Calu3 (cell line): ENCODE data around the gene BCL10. TPM values are rescaled to one million over a fixed set of nuclear protein-coding genes. Genes with fewer than 3 reads are reported as not detected.

Source experiments
- BruUV-seq: library from RNA; stranded (reverse); fragments of 400-500 nt; replicated peaks from 2 replicates; lab custom pipeline; 2021; lab: Mats Ljungman, UMichigan
- CTCF ChIA-PET: fragments of 300-600 bp; sonication (Branson Sonifier 250); formaldehyde crosslinking; loops from one replicate; lab custom pipeline; 2022; ENCODE audit warnings: antibody characterized with exemption; lab: Charles Lee
- DNase-seq: peaks from one replicate; pipeline ENCODE4 v3.0.0; 2022
- H3K27ac Mint-ChIP-seq: one replicate; pipeline ENCODE4 v1.8.0; 2022; ENCODE audit warnings: mixed read lengths; ENCODE audit not compliant: unreplicated experiment
- H3K27me3 Mint-ChIP-seq: one replicate; pipeline ENCODE4 v1.8.0; 2022; ENCODE audit warnings: mixed read lengths; ENCODE audit not compliant: unreplicated experiment
- H3K36me3 Mint-ChIP-seq: one replicate; pipeline ENCODE4 v1.8.0; 2022; ENCODE audit warnings: mild to moderate bottlenecking, moderate library complexity, mixed read lengths; ENCODE audit not compliant: insufficient read depth, unreplicated experiment
- H3K4me1 Mint-ChIP-seq: one replicate; pipeline ENCODE4 v1.8.0; 2022; ENCODE audit warnings: mild to moderate bottlenecking, low read depth, mixed read lengths; ENCODE audit not compliant: unreplicated experiment
- H3K4me3 Mint-ChIP-seq: one replicate; pipeline ENCODE4 v1.8.0; 2022; ENCODE audit warnings: mild to moderate bottlenecking, low read depth, moderate library complexity, mixed read lengths; ENCODE audit not compliant: unreplicated experiment
- H3K9me3 Mint-ChIP-seq: one replicate; pipeline ENCODE4 v1.8.0; 2022; ENCODE audit warnings: low read depth, mixed read lengths; ENCODE audit not compliant: unreplicated experiment
- intact Hi-C: fragments of 100-400 bp; cut with micrococcal nuclease; formaldehyde crosslinking; loops from one replicate; pipeline ENCODE4 v1.10.0; 2022; ENCODE audit not compliant: unreplicated experiment
- total RNA-seq: library from RNA; stranded (reverse); gene quantifications from 2 replicates; pipeline ENCODE4 v1.2.3, GENCODE V29; 2022
- TF ChIP-seq, protein P1 (sequence below): fragments of 200-600 bp; IDR thresholded peaks from one replicate; pipeline ENCODE4 v1.8.0; 2022; ENCODE audit warnings: antibody characterized with exemption; ENCODE audit not compliant: unreplicated experiment

BCL10 gene
- total RNA-seq, 1 experiment from 2014 or later: 57.7 TPM

DNA sequence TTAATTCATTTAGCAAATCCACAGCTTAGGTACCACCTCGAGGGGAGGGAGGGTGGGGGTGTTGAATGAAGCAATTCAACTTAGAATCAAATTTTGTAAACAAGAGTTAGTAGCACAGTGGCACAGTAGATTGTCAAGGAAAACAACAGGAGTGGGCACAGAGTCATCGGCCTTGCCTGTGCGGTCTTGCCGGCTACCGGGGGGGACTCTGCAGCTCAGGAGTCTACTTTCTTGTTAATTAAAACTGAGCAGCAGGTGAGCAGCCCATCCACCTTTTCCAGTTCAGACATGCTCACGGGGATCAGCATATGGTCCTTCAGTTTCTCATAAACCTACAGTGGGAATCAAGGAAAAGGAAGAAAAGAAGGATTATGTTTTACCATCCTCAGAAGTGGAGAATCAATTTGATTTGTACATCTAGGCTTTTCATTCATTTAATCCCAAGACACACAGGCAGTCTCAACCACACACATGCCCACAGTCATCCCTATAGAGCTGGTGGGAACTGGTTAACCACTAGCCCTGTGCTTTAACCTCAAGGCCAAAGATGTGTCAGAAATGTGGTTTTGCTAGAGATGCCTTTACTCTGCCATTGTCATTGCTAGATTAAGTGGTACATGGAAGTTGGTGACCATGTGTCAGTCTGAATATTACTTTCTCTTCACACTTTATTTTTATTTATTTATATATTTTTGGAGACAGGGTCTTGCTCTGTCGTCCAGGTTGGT is 45.0 kb upstream of the BCL10 start:
- peaks cover 31% of the 10 kb centered on the region for H3K36me3 Mint-ChIP-seq
- no peak overlapping the region for H3K27ac Mint-ChIP-seq
- no peaks in the 10 kb centered on the region for H3K9me3 Mint-ChIP-seq
- H3K27me3 Mint-ChIP-seq: no peaks in the 10 kb centered on the region
- no peak for DNase-seq
- BruUV-seq: no TSS peak
- intact Hi-C loops: no loop called here
- CTCF ChIA-PET: interaction anchor here (0.6 to 1.0 kb wide), 3 partner anchors 23 to 377 kb away, joined by 3 to 7 read pairs (median 5); no protein-coding TSS in a partner anchor
- peaks cover 61% of the 10 kb centered on the region for H3K4me1 Mint-ChIP-seq
- no peak overlapping the region for H3K4me3 Mint-ChIP-seq
- TF ChIP-seq, protein P1, sequence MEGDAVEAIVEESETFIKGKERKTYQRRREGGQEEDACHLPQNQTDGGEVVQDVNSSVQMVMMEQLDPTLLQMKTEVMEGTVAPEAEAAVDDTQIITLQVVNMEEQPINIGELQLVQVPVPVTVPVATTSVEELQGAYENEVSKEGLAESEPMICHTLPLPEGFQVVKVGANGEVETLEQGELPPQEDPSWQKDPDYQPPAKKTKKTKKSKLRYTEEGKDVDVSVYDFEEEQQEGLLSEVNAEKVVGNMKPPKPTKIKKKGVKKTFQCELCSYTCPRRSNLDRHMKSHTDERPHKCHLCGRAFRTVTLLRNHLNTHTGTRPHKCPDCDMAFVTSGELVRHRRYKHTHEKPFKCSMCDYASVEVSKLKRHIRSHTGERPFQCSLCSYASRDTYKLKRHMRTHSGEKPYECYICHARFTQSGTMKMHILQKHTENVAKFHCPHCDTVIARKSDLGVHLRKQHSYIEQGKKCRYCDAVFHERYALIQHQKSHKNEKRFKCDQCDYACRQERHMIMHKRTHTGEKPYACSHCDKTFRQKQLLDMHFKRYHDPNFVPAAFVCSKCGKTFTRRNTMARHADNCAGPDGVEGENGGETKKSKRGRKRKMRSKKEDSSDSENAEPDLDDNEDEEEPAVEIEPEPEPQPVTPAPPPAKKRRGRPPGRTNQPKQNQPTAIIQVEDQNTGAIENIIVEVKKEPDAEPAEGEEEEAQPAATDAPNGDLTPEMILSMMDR: no peak

DNA sequence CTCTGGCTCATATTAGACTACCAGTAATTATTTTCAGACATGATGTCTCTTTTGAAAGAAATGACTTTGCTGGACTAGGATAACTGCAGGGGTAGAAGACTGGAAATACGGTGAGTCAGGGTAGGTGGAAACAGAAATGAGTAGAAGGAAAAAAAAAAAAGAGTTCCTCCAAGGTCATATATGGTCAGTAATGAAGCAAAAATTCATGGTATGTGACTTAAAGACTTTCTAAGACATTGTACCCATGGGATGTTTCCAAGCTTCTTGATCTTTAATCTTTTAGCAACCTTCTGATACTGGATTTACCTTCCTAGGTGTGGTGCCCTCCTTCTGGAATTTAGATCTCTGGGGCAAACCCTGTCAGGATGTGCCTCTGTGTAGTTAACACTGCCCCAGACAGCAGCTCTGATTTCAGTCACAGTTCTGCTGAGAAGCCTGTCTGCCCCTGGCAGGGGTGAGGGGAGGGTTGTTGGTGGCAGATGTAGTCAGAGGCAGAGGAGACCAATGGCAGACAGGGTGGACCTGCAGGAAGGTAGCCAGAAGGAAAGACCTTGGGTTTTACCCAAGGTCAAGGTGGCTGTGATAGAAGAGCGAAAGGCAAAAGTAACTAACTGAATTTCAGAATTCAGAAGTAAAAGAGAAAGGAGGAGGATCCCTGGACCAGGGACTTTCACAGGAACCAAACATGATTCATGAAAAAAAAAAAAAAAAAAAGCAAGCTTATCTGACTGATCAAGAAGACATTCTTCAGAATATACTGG is 44.1 kb upstream of the BCL10 start:
- CTCF ChIA-PET: interaction anchor here (0.6 to 1.0 kb wide), 4 partner anchors 18 to 376 kb away, joined by 3 to 7 read pairs (median 4); no protein-coding TSS in a partner anchor
- H3K4me3 Mint-ChIP-seq: peak overlapping the region; percentile 4
- no peaks in the 10 kb centered on the region for H3K27me3 Mint-ChIP-seq
- peak overlapping the region; percentile 48 for H3K27ac Mint-ChIP-seq
- DNase-seq: no peak
- H3K36me3 Mint-ChIP-seq: peaks cover 27% of the 10 kb centered on the region
- TF ChIP-seq, protein P1: no peak
- H3K9me3 Mint-ChIP-seq: no peaks in the 10 kb centered on the region
- no TSS peak for BruUV-seq
- H3K4me1 Mint-ChIP-seq: peaks cover 52% of the 10 kb centered on the region
- intact Hi-C loops: no loop called here

DNA sequence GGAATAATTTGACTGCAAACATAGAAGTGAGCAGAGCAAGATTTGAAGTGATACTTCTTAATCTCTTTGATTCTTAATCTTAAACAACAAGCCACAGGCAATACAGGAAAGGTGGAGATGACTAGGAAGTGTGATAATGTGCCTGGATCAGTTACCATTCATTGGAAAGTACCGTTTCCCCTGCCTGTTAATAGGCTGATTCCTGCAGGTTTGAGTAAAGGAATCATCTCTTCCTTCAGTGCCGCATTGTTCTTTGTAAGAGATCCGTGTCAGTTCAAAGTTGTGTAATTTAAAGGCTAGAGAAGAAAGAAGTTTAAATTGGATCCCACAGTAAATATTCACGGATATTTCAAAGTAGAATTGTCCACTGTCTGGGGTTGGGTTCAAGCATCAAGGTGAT is 43.5 kb upstream of the BCL10 start:
- H3K9me3 Mint-ChIP-seq: no peaks in the 10 kb centered on the region
- intact Hi-C loops: no loop called here
- peak overlapping the region; percentile 48 for H3K27ac Mint-ChIP-seq
- H3K4me1 Mint-ChIP-seq: peaks cover 48% of the 10 kb centered on the region
- no TSS peak for BruUV-seq
- peaks cover 27% of the 10 kb centered on the region for H3K36me3 Mint-ChIP-seq
- DNase-seq: no peak
- TF ChIP-seq, protein P1: no peak
- CTCF ChIA-PET: interaction anchor here (0.8 kb wide), 1 partner anchor 18 kb away, joined by 4 read pairs; no protein-coding TSS in a partner anchor
- no peaks in the 10 kb centered on the region for H3K27me3 Mint-ChIP-seq
- no peak overlapping the region for H3K4me3 Mint-ChIP-seq

- no peak for DNase-seq
- TF ChIP-seq, protein P1: no peak
- CTCF ChIA-PET: no interaction called here
- intact Hi-C loops: no loop called here
- peak overlapping the region; percentile 48 for H3K27ac Mint-ChIP-seq
- no peak overlapping the region for H3K4me3 Mint-ChIP-seq
- BruUV-seq: no TSS peak
- peaks cover 27% of the 10 kb centered on the region for H3K36me3 Mint-ChIP-seq
- peaks cover 48% of the 10 kb centered on the region for H3K4me1 Mint-ChIP-seq
- no peaks in the 10 kb centered on the region for H3K27me3 Mint-ChIP-seq
- H3K9me3 Mint-ChIP-seq: no peaks in the 10 kb centered on the region
Measured at GRCh38 chr1:85319491-85319890, 43.1 kb upstream of the BCL10 start.
